Activated CD4-positive, alpha-beta T cell treated with anti-CD3 and anti-CD28 coated beads, Interleukin-2, amount 10 ng/mL, durations not matched to agents 7 days and 5 days (primary cell): ENCODE data around the gene EFL1. TPM values are rescaled to one million over a fixed set of nuclear protein-coding genes. Genes with fewer than 3 reads are reported as not detected.
"Not testable (repeated sequence)": the region's sequence is repeated elsewhere in the genome, so short reads cannot be mapped to it uniquely, and the experiment has no call there.

Experiments used
- CTCF ChIA-PET: fragments of 350-600 bp; sonication (Branson Sonifier 250); formaldehyde crosslinking; loops from one replicate; lab custom pipeline; 2021; ENCODE audit warnings: antibody characterized with exemption; lab: Charles Lee
- POLR2A ChIA-PET: fragments of 350-600 bp; sonication (Branson Sonifier 250); formaldehyde crosslinking; loops from one replicate; lab custom pipeline; 2021; ENCODE audit warnings: antibody characterized with exemption; lab: Charles Lee
- DNase-seq: peaks from one replicate; pipeline ENCODE4 v3.0.0-alpha.2; 2020
- H3K27ac Mint-ChIP-seq: one replicate; pipeline ENCODE4 v1.8.0; 2021; ENCODE audit warnings: mild to moderate bottlenecking, moderate library complexity, mixed read lengths
- H3K27me3 Mint-ChIP-seq: one replicate; pipeline ENCODE4 v1.8.0; 2021; ENCODE audit warnings: mixed read lengths
- H3K36me3 Mint-ChIP-seq: one replicate; pipeline ENCODE4 v1.8.0; 2021; ENCODE audit warnings: low read depth, mixed read lengths
- H3K4me1 Mint-ChIP-seq: one replicate; pipeline ENCODE4 v1.8.0; 2021; ENCODE audit warnings: mixed read lengths
- H3K4me3 Mint-ChIP-seq: one replicate; pipeline ENCODE4 v1.8.0; 2021; ENCODE audit warnings: mild to moderate bottlenecking, moderate library complexity, mixed read lengths
- H3K9me3 Mint-ChIP-seq: one replicate; pipeline ENCODE4 v1.8.0; 2021; ENCODE audit warnings: mixed read lengths
- total RNA-seq, 2 experiments: library from RNA; stranded (reverse); gene quantifications; one replicate each; pipeline ENCODE4 v1.2.3, GENCODE V29; 2021

Gene EFL1
- total RNA-seq, 2 experiments from 2014 or later = 28.4 to 31.6 TPM

- peak overlapping the region; percentile 96 for H3K4me3 Mint-ChIP-seq
- POLR2A ChIA-PET = no interaction called here
- H3K27ac Mint-ChIP-seq = peak overlapping the region; percentile 86
- peaks cover 44% of the 10 kb centered on the region for H3K4me1 Mint-ChIP-seq
- peaks cover 17% of the 10 kb centered on the region for H3K36me3 Mint-ChIP-seq
- H3K27me3 Mint-ChIP-seq = no peaks in the 10 kb centered on the region
- no peak for DNase-seq
- CTCF ChIA-PET = no interaction called here
- no peaks in the 10 kb centered on the region for H3K9me3 Mint-ChIP-seq
Measured at GRCh38 chr15:82263350-82263749, 816 bp upstream of the EFL1 start.

DNA sequence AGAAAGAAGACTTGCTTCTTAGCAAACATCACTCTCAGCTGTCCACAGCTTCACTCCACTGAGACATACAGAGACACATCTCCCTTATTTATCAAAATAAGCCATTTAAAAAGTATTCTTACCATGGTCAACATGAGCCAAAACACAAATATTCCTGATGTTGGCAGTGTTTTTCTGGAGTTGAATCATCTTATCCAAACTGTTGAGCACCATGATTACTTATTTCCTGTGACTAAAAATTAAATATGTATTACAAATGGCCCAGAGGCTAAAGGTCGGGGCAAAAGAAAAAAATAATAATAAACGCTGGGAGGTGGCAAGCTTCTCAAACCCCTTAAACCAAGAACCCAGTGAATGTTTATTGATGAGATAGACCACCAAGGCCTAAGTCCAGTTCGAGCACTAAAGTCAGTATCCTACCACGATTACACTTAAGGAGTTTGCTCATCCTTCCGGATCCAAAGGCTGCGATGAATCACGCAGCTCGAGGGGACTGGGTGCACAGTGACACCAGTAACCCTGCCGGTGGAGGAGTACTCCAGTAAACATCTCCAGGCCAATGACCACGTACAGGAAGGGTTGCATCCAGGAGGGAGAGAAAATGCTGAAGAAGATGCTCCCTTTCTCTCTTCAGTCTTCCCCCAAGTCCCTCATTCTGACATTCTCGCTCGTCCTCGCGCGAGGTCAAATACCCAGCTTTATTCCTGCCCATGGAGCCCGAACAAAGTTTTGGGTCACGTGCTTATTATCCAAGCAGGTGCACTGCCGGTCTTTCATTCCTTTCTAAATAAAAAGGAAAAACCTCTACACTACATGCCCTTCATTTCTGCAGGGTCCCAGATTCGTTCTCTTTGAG is 740 bp downstream of the EFL1 start:
- H3K27me3 Mint-ChIP-seq, H3K9me3 Mint-ChIP-seq, POLR2A ChIA-PET: not testable (repeated sequence)
- Mint-ChIP-seq H3K27ac (peak overlapping the region; percentile 86), H3K4me1 (peaks cover 44% of the 10 kb centered on the region), H3K36me3 (peaks cover 29% of the 10 kb centered on the region), H3K4me3 (peak overlapping the region; percentile 96)
- DNase-seq = peak; percentile 30
- CTCF ChIA-PET = interaction anchor here (0.9 to 1.4 kb wide), 3 partner anchors 8 to 19 kb away, joined by 3 read pairs; no protein-coding TSS in a partner anchor

DNA sequence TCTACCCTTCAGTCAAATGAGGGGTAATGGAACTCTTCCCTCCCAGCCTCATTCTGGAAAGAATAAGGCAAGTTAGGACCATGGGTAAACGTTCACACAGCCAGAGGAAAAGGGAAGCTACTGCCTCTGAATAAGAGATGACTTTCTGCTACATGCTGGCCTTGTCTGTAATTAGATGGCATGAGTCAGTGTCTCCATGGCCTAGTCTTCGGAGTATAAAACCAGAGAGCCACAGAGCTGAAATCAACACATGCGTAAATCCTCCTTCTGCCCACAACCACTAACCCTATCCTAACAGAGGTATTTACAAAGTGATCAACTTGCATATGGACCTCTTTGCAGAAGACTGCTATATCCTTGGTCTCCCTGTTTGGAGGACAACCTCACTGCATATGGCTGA is 14.3 kb downstream of the EFL1 start:
- H3K27ac Mint-ChIP-seq, DNase-seq, H3K4me3 Mint-ChIP-seq, H3K9me3 Mint-ChIP-seq, POLR2A ChIA-PET, H3K27me3 Mint-ChIP-seq: not testable (repeated sequence)
- CTCF ChIA-PET = interaction anchor here (1.5 kb wide), 1 partner anchor 14 kb away, joined by 3 read pairs; the partner anchor contains the start of genes EFL1 and SAXO2
- peaks cover 26% of the 10 kb centered on the region for H3K4me1 Mint-ChIP-seq
- H3K36me3 Mint-ChIP-seq = peaks cover 35% of the 10 kb centered on the region

GRCh38 chr15:82245956-82246355 is 16.6 kb downstream of the EFL1 start:
- Mint-ChIP-seq H3K27ac (peak overlapping the region; percentile 58), H3K36me3 (peaks cover 31% of the 10 kb centered on the region), H3K4me1 (peaks cover 36% of the 10 kb centered on the region)
- DNase-seq = peak; percentile 11
- H3K4me3 Mint-ChIP-seq, POLR2A ChIA-PET, H3K27me3 Mint-ChIP-seq, CTCF ChIA-PET, H3K9me3 Mint-ChIP-seq: not testable (repeated sequence)

- H3K27me3 Mint-ChIP-seq, H3K27ac Mint-ChIP-seq, POLR2A ChIA-PET, DNase-seq, H3K9me3 Mint-ChIP-seq, H3K4me3 Mint-ChIP-seq: not testable (repeated sequence)
- H3K36me3 Mint-ChIP-seq = peaks cover 42% of the 10 kb centered on the region
- CTCF ChIA-PET = interaction anchor here (1.3 to 1.5 kb wide), 2 partner anchors 16 to 17 kb away, joined by 3 to 4 read pairs; no protein-coding TSS in a partner anchor
- peaks cover 39% of the 10 kb centered on the region for H3K4me1 Mint-ChIP-seq
Measured at GRCh38 chr15:82243644-82244043, 18.9 kb downstream of the EFL1 start.

DNA sequence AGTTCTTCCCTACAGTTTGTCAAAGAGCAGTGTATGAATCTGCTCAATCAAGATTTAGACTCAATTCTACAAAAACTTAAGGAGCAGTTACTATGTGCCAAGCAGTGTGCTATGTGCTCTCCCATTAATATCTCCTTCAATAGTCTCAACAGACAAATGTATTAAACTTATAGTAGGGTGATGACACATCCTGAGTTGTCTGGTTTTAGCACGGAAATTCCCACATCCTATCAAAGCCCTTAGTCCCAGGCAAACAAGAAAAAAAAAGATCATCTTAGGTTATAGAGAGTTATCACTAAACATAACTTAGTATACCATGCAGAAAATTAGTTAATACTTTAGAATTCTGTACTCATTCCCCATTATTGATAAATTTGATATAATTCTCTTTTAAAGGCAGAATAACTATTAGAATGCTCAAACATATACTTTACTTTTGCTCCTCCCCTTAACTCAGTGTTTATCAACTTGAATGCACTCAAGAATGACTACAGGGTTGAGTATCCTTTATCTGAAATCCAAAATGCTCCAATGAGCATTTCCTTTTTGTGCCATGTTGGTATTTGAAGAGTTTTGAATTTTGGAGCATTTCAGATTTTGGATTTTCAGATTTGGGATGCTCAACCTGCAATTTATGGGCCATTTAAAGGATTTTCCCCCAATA is 20.6 kb downstream of the EFL1 start:
- DNase-seq, H3K27me3 Mint-ChIP-seq, CTCF ChIA-PET, POLR2A ChIA-PET, H3K27ac Mint-ChIP-seq, H3K4me3 Mint-ChIP-seq, H3K9me3 Mint-ChIP-seq: not testable (repeated sequence)
- H3K4me1 Mint-ChIP-seq = peaks cover 43% of the 10 kb centered on the region
- peaks cover 42% of the 10 kb centered on the region for H3K36me3 Mint-ChIP-seq

DNA sequence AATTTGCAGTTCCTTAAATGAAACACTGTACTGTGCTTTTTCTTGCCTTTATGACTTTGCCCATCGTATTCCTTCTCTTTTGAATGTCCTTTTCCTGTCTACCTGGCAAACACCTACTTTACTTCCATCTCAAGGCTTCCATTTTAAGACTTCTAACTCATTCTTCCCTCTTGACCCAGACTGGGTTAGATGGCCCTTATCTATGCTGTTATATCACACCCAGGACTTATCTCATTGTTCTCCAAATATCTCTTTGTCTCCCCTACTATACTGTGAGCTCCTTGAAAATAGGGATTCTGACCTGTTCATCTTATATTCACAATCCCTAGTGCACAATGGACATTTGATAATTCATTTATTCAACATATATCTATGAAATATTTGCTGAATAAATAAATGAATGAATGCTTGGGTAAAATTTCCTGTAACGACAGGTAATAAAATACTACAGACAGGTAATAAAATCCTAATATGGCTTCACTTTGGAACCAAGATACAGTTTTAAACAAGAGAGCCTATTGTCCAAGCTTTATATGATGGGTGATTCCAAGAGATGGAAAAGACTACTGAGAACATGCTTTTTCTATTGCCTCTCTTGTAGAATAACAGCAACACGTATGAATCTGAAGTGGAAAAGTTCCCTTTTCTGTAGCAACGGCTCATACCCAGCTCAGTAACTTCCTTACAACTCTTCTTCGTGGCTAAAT is 22.7 kb downstream of the EFL1 start:
- DNase-seq = no peak
- Mint-ChIP-seq H3K27ac (no peak overlapping the region), H3K36me3 (peaks cover 37% of the 10 kb centered on the region), H3K27me3 (no peaks in the 10 kb centered on the region), H3K9me3 (no peaks in the 10 kb centered on the region), H3K4me1 (peaks cover 24% of the 10 kb centered on the region), H3K4me3 (no peak overlapping the region)
- POLR2A ChIA-PET = no interaction called here
- CTCF ChIA-PET = no interaction called here

- POLR2A ChIA-PET, DNase-seq, H3K27me3 Mint-ChIP-seq, H3K27ac Mint-ChIP-seq, CTCF ChIA-PET, H3K4me3 Mint-ChIP-seq, H3K9me3 Mint-ChIP-seq: not testable (repeated sequence)
- H3K36me3 Mint-ChIP-seq = peaks cover 37% of the 10 kb centered on the region
- peaks cover 21% of the 10 kb centered on the region for H3K4me1 Mint-ChIP-seq
Measured at GRCh38 chr15:82237944-82238534, 24.5 kb downstream of the EFL1 start.

- no peak for DNase-seq
- H3K9me3 Mint-ChIP-seq = no peaks in the 10 kb centered on the region
- ChIA-PET POLR2A (no interaction called here), CTCF (no interaction called here)
- H3K27me3 Mint-ChIP-seq = no peaks in the 10 kb centered on the region
- H3K27ac Mint-ChIP-seq = no peak overlapping the region
- no peak overlapping the region for H3K4me3 Mint-ChIP-seq
- peaks cover 46% of the 10 kb centered on the region for H3K36me3 Mint-ChIP-seq
- peaks cover 19% of the 10 kb centered on the region for H3K4me1 Mint-ChIP-seq
Measured at GRCh38 chr15:82231842-82232241, 30.7 kb downstream of the EFL1 start.

DNA sequence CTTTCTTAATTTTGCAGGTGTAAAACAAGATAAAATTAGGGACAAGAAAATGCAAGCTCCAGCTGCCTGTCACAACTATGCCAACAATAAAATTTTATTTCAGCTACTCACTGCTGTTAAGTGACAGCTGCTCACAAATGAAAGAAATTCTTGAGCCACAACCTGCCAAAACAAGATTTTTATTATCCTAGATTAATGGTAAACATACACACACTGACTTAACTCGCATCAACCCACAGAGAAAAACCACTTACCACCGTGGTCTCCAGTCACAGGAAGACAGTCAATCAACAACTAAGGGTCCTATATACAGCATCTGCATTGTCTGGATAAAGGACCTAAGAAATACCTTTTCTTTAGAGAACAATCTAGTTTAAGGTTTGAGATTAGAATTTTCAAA is 31.3 kb downstream of the EFL1 start:
- Mint-ChIP-seq H3K4me3 (no peak overlapping the region), H3K9me3 (no peaks in the 10 kb centered on the region), H3K36me3 (peaks cover 47% of the 10 kb centered on the region), H3K4me1 (peaks cover 19% of the 10 kb centered on the region), H3K27ac (no peak overlapping the region), H3K27me3 (no peaks in the 10 kb centered on the region)
- POLR2A ChIA-PET = no interaction called here
- CTCF ChIA-PET = no interaction called here
- no peak for DNase-seq

- Mint-ChIP-seq H3K4me3 (no peak overlapping the region), H3K9me3 (no peaks in the 10 kb centered on the region), H3K27me3 (no peaks in the 10 kb centered on the region), H3K36me3 (peaks cover 48% of the 10 kb centered on the region), H3K4me1 (peaks cover 21% of the 10 kb centered on the region), H3K27ac (no peak overlapping the region)
- POLR2A ChIA-PET = no interaction called here
- CTCF ChIA-PET = no interaction called here
- DNase-seq = no peak
Measured at GRCh38 chr15:82228750-82229149, 33.8 kb downstream of the EFL1 start.

DNA sequence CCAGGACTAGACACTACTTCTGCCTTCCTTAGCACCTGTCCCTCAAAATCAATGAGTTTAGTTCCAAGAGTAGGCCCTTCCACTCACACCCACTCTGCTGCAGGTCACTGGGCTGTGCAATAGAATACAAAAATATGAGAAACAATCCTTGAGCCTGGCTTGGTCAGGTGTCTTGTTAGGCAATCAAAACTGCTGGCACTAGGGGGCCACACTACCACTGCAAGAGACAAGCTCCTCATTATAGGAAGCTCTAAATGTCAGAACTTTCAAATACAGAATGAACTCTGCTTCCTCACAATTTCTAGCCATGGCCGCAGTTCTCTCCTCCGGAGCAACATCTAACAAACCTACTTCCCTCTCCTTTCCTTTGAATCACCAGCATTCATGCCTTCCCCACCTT is 41.0 kb downstream of the EFL1 start:
- DNase-seq = peak; percentile 49
- POLR2A ChIA-PET, H3K4me1 Mint-ChIP-seq, CTCF ChIA-PET, H3K4me3 Mint-ChIP-seq, H3K27me3 Mint-ChIP-seq, H3K9me3 Mint-ChIP-seq, H3K27ac Mint-ChIP-seq: not testable (repeated sequence)
- H3K36me3 Mint-ChIP-seq = peaks cover 28% of the 10 kb centered on the region
